HL-60 (cell line): Measurements from ENCODE around the gene CETN2.

Experiments
- DNase-seq, 2 experiments: peaks; one replicate each; pipeline ENCODE4 v3.0.0-alpha.2; 2010 to 2020; ENCODE audit warnings: low read depth in 1 of 2, low spot score in 1 of 2
- H3K27ac ChIP-seq: fragments of 250-450 bp; sonication (Bioruptor Pico); replicated peaks from 2 replicates; pipeline ENCODE4 v1.5.1; 2020; ENCODE audit warnings: mild to moderate bottlenecking, moderate library complexity
- H3K27me3 ChIP-seq: fragments of 250-450 bp; sonication (Bioruptor Pico); 2 replicates; pipeline ENCODE4 v1.5.1; 2021; ENCODE audit warnings: mild to moderate bottlenecking, moderate library complexity; ENCODE audit not compliant: insufficient read depth, poor library complexity, severe bottlenecking
- H3K4me3 ChIP-seq: replicated peaks from 2 replicates; pipeline ENCODE4 v1.5.1; 2011; ENCODE audit warnings: mild to moderate bottlenecking, control low read depth, low read length; ENCODE audit not compliant: insufficient read depth
- GABPA ChIP-seq: IDR thresholded peaks from 2 replicates; pipeline ENCODE4 v1.6.1; 2012; ENCODE audit warnings: low read depth
- POLR2AphosphoS5 ChIP-seq: IDR thresholded peaks from 2 replicates; pipeline ENCODE4 v1.6.1; 2012; ENCODE audit warnings: low read depth
- SPI1 ChIP-seq: IDR thresholded peaks from 2 replicates; pipeline ENCODE4 v1.6.1; 2012; ENCODE audit warnings: low read depth, mild to moderate bottlenecking, borderline replicate concordance
- TF ChIP-seq, protein P1 (sequence below): IDR thresholded peaks from 2 replicates; pipeline ENCODE4 v1.6.1; 2012; ENCODE audit warnings: low read depth; ENCODE audit not compliant: insufficient replicate concordance
- TF ChIP-seq, protein P2 (sequence below): IDR thresholded peaks from one replicate; pipeline ENCODE4 v1.5.1; 2011; ENCODE audit warnings: low read length, control low read depth, inconsistent platforms; ENCODE audit not compliant: insufficient read depth

The CETN2 gene

DNA sequence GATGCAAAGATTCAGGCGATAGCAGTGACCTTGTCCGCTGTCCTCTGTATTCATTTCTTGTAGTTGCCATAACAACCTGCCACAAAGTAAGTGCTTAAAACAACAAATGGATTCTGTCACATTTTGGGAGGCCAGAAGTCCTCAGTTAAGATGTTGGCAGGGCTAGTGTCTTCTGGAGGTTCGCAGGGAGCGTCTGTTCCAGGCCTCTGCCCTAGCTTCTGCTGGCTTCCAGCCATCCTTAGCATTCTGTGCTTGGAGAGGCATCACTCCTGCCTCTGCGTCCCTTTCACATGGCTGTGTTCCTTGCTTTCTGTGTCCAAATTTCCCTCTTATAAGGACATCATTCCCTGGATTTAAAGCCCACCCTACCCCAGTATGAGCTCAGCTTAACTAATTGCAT lies 35.8 kb upstream of the CETN2 start:
- Histone ChIP-seq H3K27ac (no peak overlapping the region), H3K4me3 (no peak overlapping the region), H3K27me3 (no peaks in the 10 kb centered on the region)
- DNase-seq = no peak
- TF ChIP-seq SPI1 = no peak
- TF ChIP-seq POLR2AphosphoS5 = no peak
- TF ChIP-seq, protein P1, sequence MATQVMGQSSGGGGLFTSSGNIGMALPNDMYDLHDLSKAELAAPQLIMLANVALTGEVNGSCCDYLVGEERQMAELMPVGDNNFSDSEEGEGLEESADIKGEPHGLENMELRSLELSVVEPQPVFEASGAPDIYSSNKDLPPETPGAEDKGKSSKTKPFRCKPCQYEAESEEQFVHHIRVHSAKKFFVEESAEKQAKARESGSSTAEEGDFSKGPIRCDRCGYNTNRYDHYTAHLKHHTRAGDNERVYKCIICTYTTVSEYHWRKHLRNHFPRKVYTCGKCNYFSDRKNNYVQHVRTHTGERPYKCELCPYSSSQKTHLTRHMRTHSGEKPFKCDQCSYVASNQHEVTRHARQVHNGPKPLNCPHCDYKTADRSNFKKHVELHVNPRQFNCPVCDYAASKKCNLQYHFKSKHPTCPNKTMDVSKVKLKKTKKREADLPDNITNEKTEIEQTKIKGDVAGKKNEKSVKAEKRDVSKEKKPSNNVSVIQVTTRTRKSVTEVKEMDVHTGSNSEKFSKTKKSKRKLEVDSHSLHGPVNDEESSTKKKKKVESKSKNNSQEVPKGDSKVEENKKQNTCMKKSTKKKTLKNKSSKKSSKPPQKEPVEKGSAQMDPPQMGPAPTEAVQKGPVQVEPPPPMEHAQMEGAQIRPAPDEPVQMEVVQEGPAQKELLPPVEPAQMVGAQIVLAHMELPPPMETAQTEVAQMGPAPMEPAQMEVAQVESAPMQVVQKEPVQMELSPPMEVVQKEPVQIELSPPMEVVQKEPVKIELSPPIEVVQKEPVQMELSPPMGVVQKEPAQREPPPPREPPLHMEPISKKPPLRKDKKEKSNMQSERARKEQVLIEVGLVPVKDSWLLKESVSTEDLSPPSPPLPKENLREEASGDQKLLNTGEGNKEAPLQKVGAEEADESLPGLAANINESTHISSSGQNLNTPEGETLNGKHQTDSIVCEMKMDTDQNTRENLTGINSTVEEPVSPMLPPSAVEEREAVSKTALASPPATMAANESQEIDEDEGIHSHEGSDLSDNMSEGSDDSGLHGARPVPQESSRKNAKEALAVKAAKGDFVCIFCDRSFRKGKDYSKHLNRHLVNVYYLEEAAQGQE = no peak
- TF ChIP-seq GABPA = no peak
- TF ChIP-seq, protein P2, sequence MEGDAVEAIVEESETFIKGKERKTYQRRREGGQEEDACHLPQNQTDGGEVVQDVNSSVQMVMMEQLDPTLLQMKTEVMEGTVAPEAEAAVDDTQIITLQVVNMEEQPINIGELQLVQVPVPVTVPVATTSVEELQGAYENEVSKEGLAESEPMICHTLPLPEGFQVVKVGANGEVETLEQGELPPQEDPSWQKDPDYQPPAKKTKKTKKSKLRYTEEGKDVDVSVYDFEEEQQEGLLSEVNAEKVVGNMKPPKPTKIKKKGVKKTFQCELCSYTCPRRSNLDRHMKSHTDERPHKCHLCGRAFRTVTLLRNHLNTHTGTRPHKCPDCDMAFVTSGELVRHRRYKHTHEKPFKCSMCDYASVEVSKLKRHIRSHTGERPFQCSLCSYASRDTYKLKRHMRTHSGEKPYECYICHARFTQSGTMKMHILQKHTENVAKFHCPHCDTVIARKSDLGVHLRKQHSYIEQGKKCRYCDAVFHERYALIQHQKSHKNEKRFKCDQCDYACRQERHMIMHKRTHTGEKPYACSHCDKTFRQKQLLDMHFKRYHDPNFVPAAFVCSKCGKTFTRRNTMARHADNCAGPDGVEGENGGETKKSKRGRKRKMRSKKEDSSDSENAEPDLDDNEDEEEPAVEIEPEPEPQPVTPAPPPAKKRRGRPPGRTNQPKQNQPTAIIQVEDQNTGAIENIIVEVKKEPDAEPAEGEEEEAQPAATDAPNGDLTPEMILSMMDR = no peak

DNA sequence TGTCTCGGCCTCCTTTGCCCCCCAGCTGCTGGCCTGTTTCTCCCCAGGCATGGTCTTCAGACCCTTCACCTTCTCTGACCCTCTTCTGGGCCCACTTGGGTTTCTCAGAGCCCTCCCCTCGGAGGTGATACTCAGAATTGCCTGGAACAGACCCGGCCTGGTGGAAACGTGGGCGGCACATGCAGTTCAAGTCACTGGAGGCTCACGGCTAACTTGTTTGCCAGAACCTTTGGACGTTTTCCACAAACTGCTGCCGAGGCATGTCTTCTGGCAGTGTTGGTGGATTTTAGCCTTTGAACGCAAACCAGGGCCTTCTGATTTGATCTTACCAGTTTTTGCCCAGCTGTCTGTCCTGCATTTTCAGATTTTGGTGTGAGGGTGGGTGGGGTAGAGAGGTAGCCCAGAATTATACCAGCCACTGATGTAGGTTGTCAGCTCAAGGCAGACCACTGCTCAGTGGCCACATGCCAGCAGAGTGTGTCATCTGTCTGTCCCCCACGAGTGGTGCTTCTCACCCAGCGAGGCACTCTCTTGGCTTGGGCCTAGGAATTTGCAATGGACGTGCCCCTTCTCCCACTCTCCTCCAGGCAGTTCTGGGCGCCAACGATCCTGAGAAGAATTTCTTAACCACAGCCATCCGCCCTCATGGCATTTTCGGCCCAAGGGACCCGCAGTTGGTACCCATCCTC lies 34.8 kb upstream of the CETN2 start:
- Histone ChIP-seq H3K27ac (no peak overlapping the region), H3K27me3 (no peaks in the 10 kb centered on the region), H3K4me3 (no peak overlapping the region)
- no peak for TF ChIP-seq POLR2AphosphoS5
- no peak for TF ChIP-seq GABPA
- TF ChIP-seq SPI1 = no peak
- TF ChIP-seq, protein P2 = no peak
- TF ChIP-seq, protein P1 = no peak
- DNase-seq = no peak

DNA sequence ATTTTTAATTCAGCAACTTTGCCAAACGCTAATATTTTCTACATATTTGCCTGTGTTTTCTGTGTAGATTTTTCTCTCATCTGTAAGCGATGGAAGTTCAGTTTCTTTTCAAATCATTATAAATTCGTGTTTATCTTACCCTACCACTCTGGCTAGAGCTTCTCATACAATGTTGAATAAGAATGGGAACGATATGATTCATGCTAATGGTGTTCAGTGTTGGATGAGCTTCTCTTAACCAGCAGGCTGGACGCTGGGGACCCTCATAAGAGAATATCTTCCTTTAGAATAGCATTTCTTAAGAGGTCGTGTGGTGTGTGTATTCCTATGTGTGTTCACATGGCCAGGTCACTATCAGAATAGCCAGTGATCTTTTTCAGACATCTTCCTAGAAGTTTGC lies 31.3 kb upstream of the CETN2 start:
- DNase-seq = no peak
- H3K4me3 ChIP-seq = no peak overlapping the region
- no peaks in the 10 kb centered on the region for H3K27me3 ChIP-seq
- no peak overlapping the region for H3K27ac ChIP-seq
- TF ChIP-seq, protein P1 = no peak
- TF ChIP-seq GABPA (no peak), SPI1 (no peak), POLR2AphosphoS5 (no peak)
- TF ChIP-seq, protein P2 = no peak
